ENCODE data around the gene FRAT1.

GRCh38 chr10:97363071-97363470, 44.0 kb downstream of the FRAT1 start:
- TF ChIP-seq POLR2A (IDR thresholded peaks at IDR 0.05) (no peak), CTCF (IDR thresholded peaks at IDR 0.05) (no peak)
